Tibial nerve (tissue), 4 donors: Measurements from ENCODE around the gene PMEL. TPM values are rescaled to one million over a fixed set of nuclear protein-coding genes. Genes with fewer than 3 reads are reported as not detected.
"Not testable (repeated sequence)": the region's sequence is repeated elsewhere in the genome, so short reads cannot be mapped to it uniquely, and the experiment has no call there.

ENCODE experiments used
- DNase-seq, 2 donors: peaks; one replicate each; pipeline ENCODE4 v3.0.0-alpha.2; 2019; ENCODE audit warnings: low spot score in 2 of 2
- H3K27ac ChIP-seq, 4 donors: fragments of 200-600 bp; sonication (generic) in 3 of 4; one replicate each; pipeline ENCODE4 v1.5.1; 2017 to 2019; ENCODE audit warnings: mild to moderate bottlenecking in 1 of 4
- H3K27me3 ChIP-seq, 2 donors: fragments of 200-600 bp; sonication (generic) in 1 of 2; one replicate each; pipeline versions ENCODE4 v1.5.1 to v1.6.0; 2017 to 2019
- H3K36me3 ChIP-seq, 3 donors: fragments of 200-600 bp; sonication (generic); one replicate each; pipeline ENCODE4 v1.5.1; 2018 to 2019
- H3K4me1 ChIP-seq, 4 donors: fragments of 200-600 bp; sonication (generic) in 3 of 4; one replicate each; pipeline ENCODE4 v1.5.1; 2017 to 2019
- H3K4me3 ChIP-seq, 4 donors: fragments of 200-600 bp; sonication (generic) in 3 of 4; one replicate each; pipeline ENCODE4 v1.5.1; 2017 to 2019; ENCODE audit warnings: mild to moderate bottlenecking in 1 of 4, moderate library complexity in 1 of 4
- H3K9me3 ChIP-seq, 4 donors: fragments of 200-600 bp; sonication (generic) in 3 of 4; one replicate each; pipeline ENCODE4 v1.5.1; 2017 to 2019
- EP300 ChIP-seq, 2 donors: sonication (generic); formaldehyde crosslinking; IDR thresholded peaks; one replicate each; pipeline ENCODE4 v1.6.1; 2017; ENCODE audit warnings: antibody characterized with exemption in 2 of 2, mild to moderate bottlenecking in 1 of 2
- POLR2A ChIP-seq, 2 donors: fragments of 450-650 bp; IDR thresholded peaks; one replicate each; pipeline ENCODE4 v1.6.1; 2017; ENCODE audit warnings: antibody characterized with exemption in 2 of 2, mild to moderate bottlenecking in 2 of 2, moderate library complexity in 2 of 2
- WGBS, 2 donors: methylation state at CpG; one replicate each; pipeline ENCODE4 v1.1.5; 2018; 5-methylcytosine and 5-hydroxymethylcytosine counted together
- total RNA-seq, 4 donors: library from RNA; depleted of rRNA; stranded (reverse); fragments of >200 nt; gene quantifications; one replicate each; pipeline ENCODE4 v1.1.0, GENCODE V29; 2016
- TF ChIP-seq, protein P1 (sequence below), 5 experiments: fragments of 200-600 bp in 3 of 5; fragments of 450-650 bp in 2 of 5; sonication (generic) in 3 of 5; IDR thresholded peaks; one replicate each; pipeline ENCODE4 v1.5.1; 2016 to 2019; ENCODE audit warnings: antibody characterized with exemption in 5 of 5, mild to moderate bottlenecking in 3 of 5, moderate library complexity in 2 of 5

The PMEL gene
- total RNA-seq, 4 donors from 2014 or later: 0.87 to 1.6 TPM; not detected in 2

DNA sequence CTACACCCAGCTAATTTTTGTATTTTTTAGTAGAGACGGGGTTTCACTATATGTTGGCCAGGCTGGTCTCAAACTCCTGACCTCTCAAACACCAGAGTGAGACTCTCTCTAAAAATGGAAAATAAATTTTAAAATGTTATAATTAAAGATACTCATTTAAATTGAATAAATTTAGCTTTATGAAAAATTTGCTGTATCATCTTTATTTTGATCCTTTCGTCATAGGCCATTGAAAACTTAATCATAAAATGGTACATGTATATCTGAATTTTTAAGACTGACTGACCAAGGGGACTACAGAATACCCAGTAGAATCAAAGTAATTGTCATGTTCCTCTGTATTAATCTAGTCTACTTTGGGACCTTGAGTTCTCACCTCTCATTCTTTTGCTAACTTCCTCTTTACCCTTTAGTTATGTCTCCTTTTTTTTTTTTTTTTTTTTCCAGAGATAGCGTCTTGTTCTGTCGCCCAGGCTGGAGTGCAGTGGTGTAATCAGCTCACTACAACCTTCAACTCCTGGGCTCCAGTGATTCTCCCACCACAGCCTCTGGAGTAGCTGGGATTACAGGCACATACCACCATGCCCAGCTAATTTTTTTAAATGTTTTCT lies 17.5 kb upstream of the PMEL start:
- peaks cover 0 to 78% (median 0%) of the 10 kb centered on the region in 3 donors for H3K36me3 ChIP-seq
- TF ChIP-seq POLR2A (IDR thresholded peaks at IDR 0.05) (no peak), EP300 (IDR thresholded peaks at IDR 0.05) (no peak)
- TF ChIP-seq, protein P1, sequence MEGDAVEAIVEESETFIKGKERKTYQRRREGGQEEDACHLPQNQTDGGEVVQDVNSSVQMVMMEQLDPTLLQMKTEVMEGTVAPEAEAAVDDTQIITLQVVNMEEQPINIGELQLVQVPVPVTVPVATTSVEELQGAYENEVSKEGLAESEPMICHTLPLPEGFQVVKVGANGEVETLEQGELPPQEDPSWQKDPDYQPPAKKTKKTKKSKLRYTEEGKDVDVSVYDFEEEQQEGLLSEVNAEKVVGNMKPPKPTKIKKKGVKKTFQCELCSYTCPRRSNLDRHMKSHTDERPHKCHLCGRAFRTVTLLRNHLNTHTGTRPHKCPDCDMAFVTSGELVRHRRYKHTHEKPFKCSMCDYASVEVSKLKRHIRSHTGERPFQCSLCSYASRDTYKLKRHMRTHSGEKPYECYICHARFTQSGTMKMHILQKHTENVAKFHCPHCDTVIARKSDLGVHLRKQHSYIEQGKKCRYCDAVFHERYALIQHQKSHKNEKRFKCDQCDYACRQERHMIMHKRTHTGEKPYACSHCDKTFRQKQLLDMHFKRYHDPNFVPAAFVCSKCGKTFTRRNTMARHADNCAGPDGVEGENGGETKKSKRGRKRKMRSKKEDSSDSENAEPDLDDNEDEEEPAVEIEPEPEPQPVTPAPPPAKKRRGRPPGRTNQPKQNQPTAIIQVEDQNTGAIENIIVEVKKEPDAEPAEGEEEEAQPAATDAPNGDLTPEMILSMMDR (IDR thresholded peaks at IDR 0.05): no peak

GRCh38 chr12:55982319-55982936 lies 16.6 kb upstream of the PMEL start:
- H3K27ac ChIP-seq: no peak overlapping the region
- 63 to 68% methylated on average over 3 of the region's 3 CpGs for WGBS, 2 donors
- H3K4me3 ChIP-seq: no peak overlapping the region
- peaks cover 0 to 69% (median 0%) of the 10 kb centered on the region in 3 donors for H3K36me3 ChIP-seq
- H3K9me3 ChIP-seq: no peaks in the 10 kb centered on the region
- H3K27me3 ChIP-seq: no peaks in the 10 kb centered on the region
- H3K4me1 ChIP-seq: peaks cover 0 to 7% (median 0%) of the 10 kb centered on the region in 4 donors
- TF ChIP-seq, protein P1 (IDR thresholded peaks at IDR 0.05): no peak
- TF ChIP-seq EP300 (IDR thresholded peaks at IDR 0.05): no peak
- no peak for TF ChIP-seq POLR2A (IDR thresholded peaks at IDR 0.05)
- no peak for DNase-seq

More for the DNA sequence above, 17.5 kb upstream of the PMEL start:
- no peak for DNase-seq
- Histone ChIP-seq H3K4me1 (peaks cover 0 to 5% (median 0%) of the 10 kb centered on the region in 4 donors), H3K27me3 (no peaks in the 10 kb centered on the region), H3K27ac (no peak overlapping the region), H3K4me3 (no peak overlapping the region), H3K9me3 (no peaks in the 10 kb centered on the region)
- 76 to 80% methylated on average over 4 of the region's 4 CpGs for WGBS, 2 donors

DNA sequence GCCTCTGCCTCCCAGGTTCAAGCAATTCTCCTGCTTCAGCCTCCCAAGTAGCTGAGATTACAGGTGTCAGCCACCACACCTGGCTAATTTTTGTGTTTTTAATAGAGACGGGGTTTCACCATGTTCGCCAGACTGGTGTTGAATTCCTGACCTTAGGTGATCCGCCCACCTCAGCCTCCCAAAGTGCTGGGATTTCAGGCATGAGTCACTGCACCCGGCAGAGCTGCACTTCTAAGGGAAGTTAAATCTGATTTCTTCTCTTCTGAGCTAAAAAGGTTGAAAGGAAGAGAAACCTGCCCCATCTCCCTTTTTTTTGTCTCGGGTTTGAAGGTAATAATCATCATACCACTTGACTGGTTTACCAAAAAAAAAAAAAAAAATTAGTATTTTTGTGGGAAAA lies 16.0 kb upstream of the PMEL start:
- H3K27me3 ChIP-seq, H3K27ac ChIP-seq, H3K9me3 ChIP-seq, DNase-seq, H3K4me3 ChIP-seq: not testable (repeated sequence)
- Histone ChIP-seq H3K4me1 (peaks cover 0 to 13% (median 0%) of the 10 kb centered on the region in 4 donors), H3K36me3 (peaks cover 0 to 63% (median 0%) of the 10 kb centered on the region in 3 donors)
- WGBS, 2 donors: 66 to 80% methylated on average over 5 of the region's 5 CpGs

DNA sequence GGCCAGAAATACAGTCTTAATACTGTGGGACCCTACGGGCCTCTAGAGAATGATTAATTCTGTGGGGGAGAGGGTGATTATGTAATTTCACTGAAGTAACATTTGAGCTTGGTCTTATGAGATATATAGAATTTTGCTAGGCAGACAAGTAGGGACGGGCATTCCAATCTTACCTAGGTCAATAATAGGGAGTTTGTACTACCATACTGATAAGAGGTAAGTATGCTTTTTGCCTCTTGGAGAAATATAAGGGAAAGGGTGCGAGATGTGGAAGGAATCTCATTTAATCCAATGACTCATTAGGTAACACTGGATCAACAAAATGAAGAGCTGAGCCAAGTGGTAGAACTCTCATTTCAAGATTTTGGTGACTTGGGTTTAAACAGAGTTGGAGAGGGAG lies 13.2 kb upstream of the PMEL start:
- TF ChIP-seq, protein P1 (IDR thresholded peaks at IDR 0.05): no peak
- TF ChIP-seq POLR2A (IDR thresholded peaks at IDR 0.05) (no peak), EP300 (IDR thresholded peaks at IDR 0.05) (no peak)
- no peak overlapping the region for H3K27ac ChIP-seq
- no peaks in the 10 kb centered on the region for H3K9me3 ChIP-seq
- WGBS, 2 donors: 90 to 93% methylated on average over 3 of the region's 3 CpGs
- H3K27me3 ChIP-seq: no peaks in the 10 kb centered on the region
- H3K4me1 ChIP-seq: peaks cover 0 to 38% (median 6%) of the 10 kb centered on the region in 4 donors
- DNase-seq: no peak
- H3K4me3 ChIP-seq: no peak overlapping the region
- peaks cover 0 to 36% (median 0%) of the 10 kb centered on the region in 3 donors for H3K36me3 ChIP-seq

DNA sequence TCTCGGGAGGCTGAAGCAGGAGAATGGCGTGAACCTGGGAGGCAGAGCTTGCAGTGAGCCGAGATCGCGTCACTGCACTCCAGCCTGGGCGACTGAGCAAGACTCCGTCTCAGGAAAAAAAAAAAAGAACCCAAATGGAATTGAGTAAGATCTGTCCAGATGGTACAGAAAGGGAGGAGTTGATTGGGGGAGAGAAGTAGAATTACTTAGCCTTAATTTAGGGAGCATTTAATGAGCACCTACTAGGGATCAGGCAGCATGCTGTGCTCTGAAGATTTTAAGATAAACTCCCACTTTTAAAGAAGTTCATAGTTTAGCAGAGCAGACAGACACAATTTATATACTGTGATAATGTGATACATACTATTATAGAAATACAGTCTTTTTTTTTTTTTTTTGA lies 12.6 kb upstream of the PMEL start:
- TF ChIP-seq EP300 (IDR thresholded peaks at IDR 0.05): no peak
- TF ChIP-seq, protein P1 (IDR thresholded peaks at IDR 0.05): no peak
- TF ChIP-seq POLR2A (IDR thresholded peaks at IDR 0.05): no peak
- H3K36me3 ChIP-seq: peaks cover 0 to 32% (median 0%) of the 10 kb centered on the region in 3 donors
- no peak overlapping the region for H3K27ac ChIP-seq
- no peaks in the 10 kb centered on the region for H3K9me3 ChIP-seq
- no peak overlapping the region for H3K4me3 ChIP-seq
- H3K27me3 ChIP-seq: no peaks in the 10 kb centered on the region
- H3K4me1 ChIP-seq: peaks cover 0 to 38% (median 6%) of the 10 kb centered on the region in 4 donors
- 94 to 97% methylated on average over 7 of the region's 7 CpGs for WGBS, 2 donors
- DNase-seq: no peak
